Gastrocnemius medialis (tissue), 4 donors: ENCODE data around the gene LRRC4C. TPM values are rescaled to one million over a fixed set of nuclear protein-coding genes. Genes with fewer than 3 reads are reported as not detected.

Experiments
- ATAC-seq, 2 donors: fragments of 150-250 bp; one replicate each; pipeline ENCODE4 v1.9.1; 2016
- DNase-seq, 2 donors: peaks; one replicate each; pipeline ENCODE4 v3.0.0-alpha.2; 2019
- H3K27ac ChIP-seq, 4 donors: fragments of 200-600 bp; sonication (generic); 1 replicate in 1 of 4; 2 replicates in 3 of 4; pipeline ENCODE4 v1.5.1; 2016 to 2018; ENCODE audit warnings: mild to moderate bottlenecking in 2 of 4, moderate library complexity in 1 of 4
- H3K27me3 ChIP-seq, 3 donors: fragments of 200-600 bp; sonication (generic) in 2 of 3; 1 replicate in 1 of 3; 2 replicates in 2 of 3; pipeline versions ENCODE4 v1.5.1 to v1.6.0; 2016 to 2019; ENCODE audit warnings: mild to moderate bottlenecking in 1 of 3, moderate library complexity in 1 of 3
- H3K36me3 ChIP-seq, 2 donors: fragments of 200-600 bp; sonication (generic) in 1 of 2; one replicate each; pipeline ENCODE4 v1.5.1; 2017 to 2018
- H3K4me1 ChIP-seq, 2 donors: fragments of 200-600 bp; sonication (generic) in 1 of 2; one replicate each; pipeline ENCODE4 v1.5.1; 2016 to 2017; ENCODE audit warnings: mild to moderate bottlenecking in 2 of 2
- H3K4me3 ChIP-seq, 4 donors: fragments of 200-600 bp; sonication (generic) in 3 of 4; 1 replicate in 1 of 4; 2 replicates in 3 of 4; pipeline ENCODE4 v1.5.1; 2016 to 2019; ENCODE audit warnings: mild to moderate bottlenecking in 2 of 4
- H3K9me3 ChIP-seq, 3 donors: fragments of 200-600 bp; sonication (generic) in 2 of 3; 1 replicate in 1 of 3; 2 replicates in 2 of 3; pipeline ENCODE4 v1.5.1; 2016 to 2019
- POLR2A ChIP-seq, 2 donors: fragments of 450-650 bp; IDR thresholded peaks; one replicate each; pipeline ENCODE4 v1.6.1; 2017; ENCODE audit warnings: antibody characterized with exemption in 2 of 2, mild to moderate bottlenecking in 2 of 2, moderate library complexity in 2 of 2
- in situ Hi-C, 4 donors: fragments of 200-750 bp; cut with MboI; loops; one replicate each; pipeline versions ENCODE4 v1.15.0 to v1.8.0; 2017; ENCODE audit warnings: low sequenced_read_pairs in 4 of 4
- intact Hi-C: fragments of 100-400 bp; cut with DNase I; formaldehyde crosslinking; loops from one replicate; pipeline ENCODE4 v1.15.1; 2023; ENCODE audit warnings: low total_unique reads
- total RNA-seq, 4 donors: library from RNA; depleted of rRNA; stranded (reverse); fragments of >200 nt; gene quantifications; one replicate each; pipeline versions ENCODE4 v1.1.0 to v1.2.3, GENCODE V29; 2016
- TF ChIP-seq, protein P1 (sequence below), 5 experiments: fragments of 450-650 bp in 3 of 5; fragments of 200-600 bp in 2 of 5; sonication (generic) in 2 of 5; IDR thresholded peaks in 4 of 5; conservative IDR thresholded peaks in 1 of 5; 1 replicate in 4 of 5; 2 replicates in 1 of 5; pipeline ENCODE4 v1.5.1; 2016 to 2019; ENCODE audit warnings: antibody characterized with exemption in 5 of 5, mild to moderate bottlenecking in 3 of 5, moderate library complexity in 3 of 5

The LRRC4C gene
- under 1 TPM in 3 of 4 donors, not detected in 1; 0.15 to 0.59 (median 0.24) TPM for total RNA-seq

DNA sequence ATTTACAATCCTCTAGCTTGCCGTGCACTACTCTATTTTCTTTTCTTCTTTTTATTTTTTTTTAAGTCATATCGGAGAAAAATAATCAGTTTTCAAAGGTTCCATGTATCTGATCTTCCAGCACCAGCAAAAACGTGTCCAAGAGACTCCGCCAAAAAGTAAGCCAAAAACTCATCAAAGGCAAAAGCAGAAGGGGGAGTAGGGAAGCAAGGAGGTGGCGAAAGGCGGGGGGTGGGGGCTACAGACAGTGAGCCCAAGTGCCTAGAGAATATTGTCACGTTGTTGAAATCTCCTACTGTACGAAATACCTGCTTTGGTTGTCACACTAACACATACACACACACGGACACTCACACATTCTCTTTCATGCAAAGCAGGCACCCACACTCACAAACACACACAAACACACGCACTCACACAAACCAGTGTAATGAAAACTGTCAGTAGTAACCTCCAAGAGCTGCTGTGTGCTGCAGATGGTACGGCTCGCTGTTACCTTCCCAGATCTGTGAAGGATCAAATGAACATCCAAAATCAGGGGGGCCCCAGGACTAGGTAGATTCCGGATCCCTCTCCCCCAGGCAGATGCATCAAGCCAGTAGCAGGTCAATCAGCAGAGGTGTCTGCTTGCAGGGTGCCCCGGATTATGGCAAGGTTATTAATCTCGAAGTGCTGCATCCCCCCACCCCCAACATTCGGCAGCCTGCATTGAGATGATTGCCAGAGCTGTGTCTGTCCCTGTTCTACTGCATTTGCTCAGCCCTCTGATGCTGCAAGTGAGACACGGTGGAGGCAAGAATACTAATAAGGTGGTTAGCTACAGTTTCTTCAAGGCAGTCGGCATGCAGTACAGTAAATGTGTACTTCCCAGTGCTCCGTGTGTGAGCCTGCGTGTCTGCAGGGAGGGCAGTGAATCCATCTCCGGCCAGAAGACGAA lies at the start of gene LRRC4C:
Gene LRRC4C, minus strand, starts transcription at position 188 of the 937 bp plus-strand sequence.
- H3K4me1 ChIP-seq: no peaks in the 10 kb centered on the region
- TF ChIP-seq, protein P1, sequence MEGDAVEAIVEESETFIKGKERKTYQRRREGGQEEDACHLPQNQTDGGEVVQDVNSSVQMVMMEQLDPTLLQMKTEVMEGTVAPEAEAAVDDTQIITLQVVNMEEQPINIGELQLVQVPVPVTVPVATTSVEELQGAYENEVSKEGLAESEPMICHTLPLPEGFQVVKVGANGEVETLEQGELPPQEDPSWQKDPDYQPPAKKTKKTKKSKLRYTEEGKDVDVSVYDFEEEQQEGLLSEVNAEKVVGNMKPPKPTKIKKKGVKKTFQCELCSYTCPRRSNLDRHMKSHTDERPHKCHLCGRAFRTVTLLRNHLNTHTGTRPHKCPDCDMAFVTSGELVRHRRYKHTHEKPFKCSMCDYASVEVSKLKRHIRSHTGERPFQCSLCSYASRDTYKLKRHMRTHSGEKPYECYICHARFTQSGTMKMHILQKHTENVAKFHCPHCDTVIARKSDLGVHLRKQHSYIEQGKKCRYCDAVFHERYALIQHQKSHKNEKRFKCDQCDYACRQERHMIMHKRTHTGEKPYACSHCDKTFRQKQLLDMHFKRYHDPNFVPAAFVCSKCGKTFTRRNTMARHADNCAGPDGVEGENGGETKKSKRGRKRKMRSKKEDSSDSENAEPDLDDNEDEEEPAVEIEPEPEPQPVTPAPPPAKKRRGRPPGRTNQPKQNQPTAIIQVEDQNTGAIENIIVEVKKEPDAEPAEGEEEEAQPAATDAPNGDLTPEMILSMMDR (IDR thresholded peaks at IDR 0.05 in 4 of 5, conservative IDR thresholded peaks at IDR 0.05 in 1 of 5): no peak
- TF ChIP-seq POLR2A (IDR thresholded peaks at IDR 0.05): no peak
- H3K36me3 ChIP-seq: no peaks in the 10 kb centered on the region
- H3K4me3 ChIP-seq: no peak within 1 kb of the TSS
- no peaks in the 10 kb centered on the region for H3K9me3 ChIP-seq
- peaks cover 0 to 4% (median 2%) of the 10 kb centered on the region in 3 donors for H3K27me3 ChIP-seq
- no peak within 1 kb of the TSS for H3K27ac ChIP-seq
- ATAC-seq (no peak), DNase-seq (no peak)
- intact Hi-C loops: no loop called here
- in situ Hi-C loops: loop anchor here in 1 of 4 donors (10.0 kb wide), 1 partner anchor 1065 kb away; no protein-coding TSS in a partner anchor

DNA sequence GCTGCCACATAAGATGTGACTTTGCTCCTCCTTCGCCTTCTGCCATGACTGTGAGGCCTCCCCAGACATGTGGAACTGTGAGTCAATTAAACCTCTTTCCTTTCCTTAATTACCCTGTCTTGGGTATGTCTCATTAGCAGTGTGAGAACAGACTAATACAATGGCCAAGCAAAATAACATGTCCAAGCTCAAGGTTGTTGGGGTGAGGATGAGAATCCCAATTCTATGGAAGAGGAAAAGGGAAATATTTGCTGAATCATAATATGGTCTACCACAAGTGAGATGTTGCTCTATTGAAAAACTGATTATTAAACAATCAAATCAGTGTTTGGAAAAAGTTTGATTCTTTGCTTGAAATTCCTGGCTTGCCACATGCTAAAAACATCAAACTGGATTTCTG lies 48.7 kb upstream of the LRRC4C start:
- DNase-seq (no peak), ATAC-seq (no peak)
- Histone ChIP-seq H3K4me1 (no peaks in the 10 kb centered on the region), H3K27me3 (no peaks in the 10 kb centered on the region), H3K9me3 (no peaks in the 10 kb centered on the region), H3K27ac (no peak overlapping the region), H3K4me3 (no peak overlapping the region), H3K36me3 (no peaks in the 10 kb centered on the region)
- intact Hi-C loops: no loop called here
- TF ChIP-seq, protein P1 (IDR thresholded peaks at IDR 0.05 in 4 of 5, conservative IDR thresholded peaks at IDR 0.05 in 1 of 5): no peak
- TF ChIP-seq POLR2A (IDR thresholded peaks at IDR 0.05): no peak
- in situ Hi-C loops: loop anchor here in 1 of 4 donors (10.0 kb wide), 1 partner anchor 63 kb away; no protein-coding TSS in a partner anchor

DNA sequence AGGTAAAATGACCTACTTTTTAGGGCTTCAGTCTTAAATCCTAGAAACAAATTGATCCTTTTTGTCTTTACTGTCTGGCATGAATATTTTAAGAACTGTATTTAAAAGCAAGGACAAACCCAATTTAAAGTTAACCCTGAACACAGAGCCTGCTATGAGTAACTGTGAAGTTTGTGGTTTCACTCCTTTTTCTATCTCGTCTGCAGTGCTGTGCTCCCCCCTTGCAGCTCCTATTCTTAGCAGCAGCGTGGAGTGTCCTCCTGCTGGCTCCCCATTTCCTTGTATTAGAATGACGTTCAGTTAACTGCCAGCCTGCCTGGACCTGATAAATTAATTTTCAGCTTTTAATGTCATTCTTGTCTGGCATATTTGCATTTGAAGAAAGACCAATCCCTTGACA lies 40.0 kb upstream of the LRRC4C start:
- intact Hi-C loops: no loop called here
- H3K27ac ChIP-seq: no peak overlapping the region
- no peaks in the 10 kb centered on the region for H3K9me3 ChIP-seq
- in situ Hi-C loops: no loop called here
- TF ChIP-seq, protein P1 (IDR thresholded peaks at IDR 0.05 in 4 of 5, conservative IDR thresholded peaks at IDR 0.05 in 1 of 5): no peak
- TF ChIP-seq POLR2A (IDR thresholded peaks at IDR 0.05): no peak
- no peaks in the 10 kb centered on the region for H3K4me1 ChIP-seq
- H3K27me3 ChIP-seq: no peaks in the 10 kb centered on the region
- DNase-seq: no peak
- ATAC-seq: no peak
- no peak overlapping the region for H3K4me3 ChIP-seq
- no peaks in the 10 kb centered on the region for H3K36me3 ChIP-seq

DNA sequence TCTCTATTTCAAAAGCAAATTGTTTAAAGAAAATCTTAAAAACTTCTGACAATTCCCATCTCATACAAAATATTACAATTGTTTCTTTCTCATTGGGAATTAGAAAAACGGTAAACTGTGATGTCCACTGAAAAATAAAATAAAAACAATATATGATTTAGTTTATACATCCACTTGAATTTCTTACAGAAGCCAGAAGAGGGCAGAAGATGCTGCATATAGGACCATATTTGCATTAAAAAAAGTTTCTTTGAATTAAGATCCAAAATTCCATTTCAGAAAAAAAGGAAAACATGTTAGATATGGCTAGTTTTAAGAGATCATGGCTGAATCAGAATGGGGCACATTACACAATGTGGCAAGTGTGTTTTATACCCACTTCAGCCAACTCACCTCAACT lies 39.3 kb upstream of the LRRC4C start:
- H3K36me3 ChIP-seq: no peaks in the 10 kb centered on the region
- no peaks in the 10 kb centered on the region for H3K4me1 ChIP-seq
- H3K27ac ChIP-seq: no peak overlapping the region
- no peaks in the 10 kb centered on the region for H3K27me3 ChIP-seq
- no peak for ATAC-seq
- H3K9me3 ChIP-seq: no peaks in the 10 kb centered on the region
- TF ChIP-seq, protein P1 (IDR thresholded peaks at IDR 0.05 in 4 of 5, conservative IDR thresholded peaks at IDR 0.05 in 1 of 5): no peak
- TF ChIP-seq POLR2A (IDR thresholded peaks at IDR 0.05): no peak
- no peak for DNase-seq
- intact Hi-C loops: no loop called here
- H3K4me3 ChIP-seq: no peak overlapping the region
- in situ Hi-C loops: no loop called here
